HepG2 (cell line): ENCODE results near the gene RAB11FIP2. TPM values are rescaled to one million over a fixed set of nuclear protein-coding genes. Genes with fewer than 3 reads are reported as not detected.

Experiments
- ATAC-seq: fragments of 200-7000 bp; cut with Tn5 transposase; 3 replicates; pipeline ENCODE4 v1.9.1; 2020; ENCODE audit warnings: mild to moderate bottlenecking, moderate library complexity
- BruUV-seq: library from RNA; stranded (reverse); fragments of 400-500 nt; replicated peaks from 2 replicates; lab custom pipeline; 2021; lab: Mats Ljungman, UMichigan
- CTCF ChIA-PET: fragments of 300-600 bp; formaldehyde crosslinking; extraction: SDS; loops from one replicate; lab custom pipeline; 2021; ENCODE audit warnings: low total read pairs, inconsistent platforms, low intra/inter-chr PET ratio; lab: Yijun Ruan, JAX
- POLR2A ChIA-PET: fragments of 350-600 bp; sonication (Branson Sonifier 250); formaldehyde crosslinking; loops from one replicate; lab custom pipeline; 2020; ENCODE audit warnings: antibody characterized with exemption, inconsistent platforms; lab: Yijun Ruan, JAX
- DNase-seq: peaks from one replicate; pipeline ENCODE4 v3.0.0-alpha.2; 2015; ENCODE audit warnings: low spot score
- FAIRE-seq: peaks from 3 replicates; lab custom pipeline; 2011; peaks lifted over from hg19 to GRCh38; lab: Jason Lieb, UNC
- H2AFZ ChIP-seq: one replicate; pipeline ENCODE4 v1.6.1; 2011; ENCODE audit warnings: low read length, inconsistent platforms
- H3K27ac ChIP-seq: fragments of 300-600 bp; 3 replicates; pipeline ENCODE4 v1.8.0; 2011; ENCODE audit warnings: mixed run types, mild to moderate bottlenecking, mixed read lengths, low read length, inconsistent platforms; ENCODE audit not compliant: insufficient read depth; ENCODE audit errors: extremely low read length
- H3K27me3 ChIP-seq, 2 experiments: fragments of 200-600 bp in 1 of 2; 2 replicates in 1 of 2; 3 replicates in 1 of 2; pipeline versions ENCODE4 v1.6.0 to v1.8.0; 2011; ENCODE audit warnings: low read length in 2 of 2, mild to moderate bottlenecking in 2 of 2, moderate library complexity in 2 of 2, inconsistent platforms in 1 of 2; ENCODE audit not compliant: insufficient read depth in 2 of 2, control insufficient read depth in 1 of 2
- H3K36me3 ChIP-seq, 2 experiments: fragments of 200-600 bp in 1 of 2; replicated peaks in 1 of 2; 2 replicates in 1 of 2; 3 replicates in 1 of 2; pipeline versions ENCODE4 v1.5.1 to v1.8.0; 2011; ENCODE audit warnings: low read length in 2 of 2, inconsistent platforms in 1 of 2; ENCODE audit not compliant: insufficient read depth in 2 of 2, control insufficient read depth in 1 of 2
- H3K4me1 ChIP-seq: 2 replicates; pipeline ENCODE4 v1.5.1; 2012; ENCODE audit warnings: low read length, inconsistent platforms; ENCODE audit not compliant: insufficient read depth
- H3K4me2 ChIP-seq: 2 replicates; pipeline ENCODE4 v1.6.0; 2011; ENCODE audit warnings: low read depth, low read length, inconsistent platforms
- H3K4me3 ChIP-seq, 3 experiments: fragments of 200-600 bp in 1 of 3; sonication (generic), shearing (Covaris generic) in 1 of 3; replicated peaks in 1 of 3; 2 replicates each; pipeline ENCODE4 v1.5.1; 2011 to 2016; ENCODE audit warnings: low read length in 3 of 3, inconsistent platforms in 2 of 3, low read depth in 2 of 3, mild to moderate bottlenecking in 2 of 3, control low read depth in 1 of 3, mixed read lengths in 1 of 3; ENCODE audit not compliant: insufficient read depth in 1 of 3
- H3K79me2 ChIP-seq: one replicate; pipeline ENCODE4 v1.6.1; 2011; ENCODE audit warnings: low read length, inconsistent platforms; ENCODE audit not compliant: insufficient read depth
- H3K9ac ChIP-seq: 2 replicates; pipeline ENCODE4 v1.6.0; 2011; ENCODE audit warnings: mild to moderate bottlenecking, low read depth, low read length, inconsistent platforms; ENCODE audit not compliant: insufficient read depth
- H3K9me3 ChIP-seq: 2 replicates; pipeline ENCODE4 v1.5.1; 2012; ENCODE audit warnings: mild to moderate bottlenecking, low read length
- H4K20me1 ChIP-seq: 2 replicates; pipeline ENCODE4 v1.6.0; 2011; ENCODE audit warnings: inconsistent platforms, mild to moderate bottlenecking, low read length, moderate library complexity; ENCODE audit not compliant: insufficient read depth
- CEBPG ChIP-seq: IDR thresholded peaks from 2 replicates; pipeline ENCODE4 v1.6.1; 2016
- CENPX ChIP-seq: sonication (generic); formaldehyde crosslinking; IDR thresholded peaks from 2 replicates; pipeline ENCODE4 v1.9.0; 2021; ENCODE audit warnings: mild to moderate bottlenecking, missing genetic modification reagents, moderate library complexity
- FOXO4 ChIP-seq: sonication (generic); formaldehyde crosslinking; conservative IDR thresholded peaks from 2 replicates; pipeline ENCODE4 v1.8.1; 2023; ENCODE audit warnings: missing genetic modification reagents
- KDM4B ChIP-seq: sonication (generic); formaldehyde crosslinking; IDR thresholded peaks from 2 replicates; pipeline ENCODE4 v1.4.0; 2020; ENCODE audit warnings: missing genetic modification reagents
- NFKB2 ChIP-seq: sonication (generic); formaldehyde crosslinking; IDR thresholded peaks from 2 replicates; pipeline ENCODE4 v1.4.0; 2020; ENCODE audit warnings: missing genetic modification reagents, borderline replicate concordance
- RBM22 ChIP-seq: fragments of 200-400 bp; formaldehyde crosslinking; optimal IDR thresholded peaks from 2 replicates; pipeline ENCODE3; 2017; ENCODE audit warnings: mild to moderate bottlenecking, low read length, moderate library complexity
- RFX5 ChIP-seq: IDR thresholded peaks from 2 replicates; pipeline ENCODE4 v1.6.1; 2011; ENCODE audit warnings: low read depth, low read length, improper control_type of control experiment
- TAF1 ChIP-seq: sonication (generic); formaldehyde crosslinking; IDR thresholded peaks from 2 replicates; pipeline ENCODE4 v1.4.0; 2020; ENCODE audit warnings: missing genetic modification reagents
- TOE1 ChIP-seq: sonication (generic); formaldehyde crosslinking; IDR thresholded peaks from 2 replicates; pipeline ENCODE4 v1.4.0; 2020; ENCODE audit warnings: mild to moderate bottlenecking, missing genetic modification reagents
- ZNF235 ChIP-seq: sonication (generic); formaldehyde crosslinking; IDR thresholded peaks from 2 replicates; pipeline ENCODE4 v1.8.1; 2023; ENCODE audit warnings: mild to moderate bottlenecking, missing genetic modification reagents, borderline replicate concordance
- ZNF484 ChIP-seq: sonication (generic); formaldehyde crosslinking; IDR thresholded peaks from 2 replicates; pipeline ENCODE4 v1.5.1; 2020; ENCODE audit warnings: mild to moderate bottlenecking, low read depth, missing genetic modification reagents, borderline replicate concordance
- WGBS: methylation state at CpG from one replicate; pipeline ENCODE4 v1.1.6; 2017; ENCODE audit warnings: low lambda C conversion rate; 5-methylcytosine and 5-hydroxymethylcytosine counted together
- in situ Hi-C: cut with HindIII; loops from 2 replicates; pipeline ENCODE4 v1.10.0; 2017; ENCODE audit warnings: low pct_unique_long_range_greater_than_20kb; ENCODE audit not compliant: extremely low pct_ligation_motif_present
- intact Hi-C: fragments of 100-400 bp; cut with micrococcal nuclease; formaldehyde crosslinking; loops from one replicate; pipeline ENCODE4 v1.10.0; 2022; ENCODE audit not compliant: unreplicated experiment
- polyA plus RNA-seq, 8 experiments: library from polyadenylated mRNA; depleted of rRNA in 3 of 8; stranded (reverse) in 7 of 8; unstranded in 1 of 8; fragments of >200 nt; fragmentation: Illumina TruSeq in 4 of 8; extraction: Trizol in 4 of 8; gene quantifications; 2 replicates each; pipeline versions ENCODE4 v1.2.1 to v1.2.3, GENCODE V29; 2011 to 2016; ENCODE audit warnings: low read depth in 4 of 8, missing spikeins in 1 of 8, mixed read lengths in 1 of 8; ENCODE audit not compliant: insufficient read depth in 1 of 8
- total RNA-seq, 5 experiments: library from RNA; depleted of rRNA; stranded (reverse); fragments of >200 nt; fragmentation: Illumina TruSeq; extraction: Trizol; gene quantifications; 2 replicates each; pipeline ENCODE4 v1.2.3, GENCODE V29; 2016; ENCODE audit warnings: low read depth in 1 of 5
- TF ChIP-seq, protein P1 (sequence below), 2 experiments: fragments of 450-650 bp in 1 of 2; sonication (generic) in 1 of 2; formaldehyde crosslinking; IDR thresholded peaks; 2 replicates each; pipeline versions ENCODE4 v1.5.0 to v1.8.0; 2020 to 2022; ENCODE audit warnings: mild to moderate bottlenecking in 1 of 2, missing genetic modification reagents in 1 of 2

RAB11FIP2 gene
- total and polyA plus RNA-seq, 2 of the 13 experiments (the other 11 are each of a cell fraction or from before 2014, with no cell fraction given), result 4.7 to 13.0 TPM

GRCh38 chr10:118003126-118003525, 43.6 kb downstream of the RAB11FIP2 start (continued):
- TF ChIP-seq ZNF235 (CRISPR knock-in tag), result no peak
- no peak for TF ChIP-seq TOE1 (CRISPR knock-in tag)
- TF ChIP-seq ZNF484 (CRISPR knock-in tag), result no peak
- TF ChIP-seq RFX5, result no peak
- no peak for TF ChIP-seq KDM4B (CRISPR knock-in tag)
- no peak for TF ChIP-seq CENPX

GRCh38 chr10:118002581-118002980, 44.2 kb downstream of the RAB11FIP2 start:
- no peak overlapping the region for H3K27ac ChIP-seq
- no peak overlapping the region for H3K4me2 ChIP-seq
- DNase-seq (no peak), FAIRE-seq (no peak), ATAC-seq (no peak)
- no peaks in the 10 kb centered on the region for H3K79me2 ChIP-seq
- intact Hi-C loops, result no loop called here
- ChIA-PET POLR2A (no interaction called here), CTCF (no interaction called here)
- no peak overlapping the region for H3K9ac ChIP-seq
- H4K20me1 ChIP-seq, result no peaks in the 10 kb centered on the region
- no peaks in the 10 kb centered on the region for H3K36me3 ChIP-seq
- H2AFZ ChIP-seq, result no peak overlapping the region
- no peak overlapping the region for H3K4me3 ChIP-seq
- WGBS, result 94% methylated on average over 6 of the region's 6 CpGs
- BruUV-seq, result no TSS peak
- no peaks in the 10 kb centered on the region for H3K27me3 ChIP-seq
- no peaks in the 10 kb centered on the region for H3K9me3 ChIP-seq
- in situ Hi-C loops, result no loop called here
- TF ChIP-seq CEBPG (CRISPR knock-in tag) (peak; percentile 17; the same call in 1 of the 2 replicates), NFKB2 (CRISPR knock-in tag) (no peak), FOXO4 (CRISPR knock-in tag) (no peak), TAF1 (CRISPR knock-in tag) (no peak), RBM22 (no peak)
- TF ChIP-seq, protein P1, sequence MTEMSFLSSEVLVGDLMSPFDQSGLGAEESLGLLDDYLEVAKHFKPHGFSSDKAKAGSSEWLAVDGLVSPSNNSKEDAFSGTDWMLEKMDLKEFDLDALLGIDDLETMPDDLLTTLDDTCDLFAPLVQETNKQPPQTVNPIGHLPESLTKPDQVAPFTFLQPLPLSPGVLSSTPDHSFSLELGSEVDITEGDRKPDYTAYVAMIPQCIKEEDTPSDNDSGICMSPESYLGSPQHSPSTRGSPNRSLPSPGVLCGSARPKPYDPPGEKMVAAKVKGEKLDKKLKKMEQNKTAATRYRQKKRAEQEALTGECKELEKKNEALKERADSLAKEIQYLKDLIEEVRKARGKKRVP (CRISPR knock-in tag; IDR thresholded peaks at IDR 0.05), result peak in 1 of 2 experiments; percentile 86; a peak in 2 of 4 replicates
- no peaks in the 10 kb centered on the region for H3K4me1 ChIP-seq
